NCI-H526 (cell line): ENCODE data around the gene RABGAP1L.
"Not testable (repeated sequence)": the region's sequence is repeated elsewhere in the genome, so short reads cannot be mapped to it uniquely, and the experiment has no call there.

Experiments used
- DNase-seq, 2 experiments: peaks; one replicate each; lab custom pipeline; 2025; lab: John Stamatoyannopoulos, UW

RABGAP1L gene

DNA sequence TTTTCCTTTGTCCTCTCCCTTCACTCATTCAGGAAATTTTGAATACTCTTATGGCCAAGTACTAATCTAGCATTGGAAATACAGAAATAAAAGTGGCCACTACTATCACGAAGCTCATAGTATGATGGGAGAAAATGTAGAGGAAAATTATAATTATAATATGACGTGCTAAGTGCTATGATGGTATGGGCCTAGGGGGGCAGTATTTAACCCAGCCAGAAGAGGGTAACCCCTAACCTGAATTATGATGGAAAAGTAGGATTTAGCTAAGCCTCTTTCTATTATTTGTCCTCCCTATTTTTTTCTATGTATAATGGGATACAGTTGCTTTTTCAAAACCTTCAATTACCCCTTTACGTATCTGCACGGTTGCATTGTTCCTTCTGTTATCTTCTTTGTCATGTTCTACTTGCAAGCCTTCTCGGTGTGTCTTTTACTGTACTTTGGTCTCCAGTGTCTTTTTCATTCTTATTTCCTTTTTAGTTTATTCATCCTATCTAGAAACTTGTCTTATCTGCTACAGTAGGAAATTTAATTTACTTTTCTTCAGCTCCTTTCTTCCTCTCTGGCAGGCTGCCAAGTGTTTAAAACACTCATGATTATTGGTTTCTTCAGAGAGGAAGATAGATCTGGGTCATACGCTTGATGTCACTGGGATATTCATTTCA, 199.6 kb downstream of the RABGAP1L start:
- DNase-seq = no peak

DNA sequence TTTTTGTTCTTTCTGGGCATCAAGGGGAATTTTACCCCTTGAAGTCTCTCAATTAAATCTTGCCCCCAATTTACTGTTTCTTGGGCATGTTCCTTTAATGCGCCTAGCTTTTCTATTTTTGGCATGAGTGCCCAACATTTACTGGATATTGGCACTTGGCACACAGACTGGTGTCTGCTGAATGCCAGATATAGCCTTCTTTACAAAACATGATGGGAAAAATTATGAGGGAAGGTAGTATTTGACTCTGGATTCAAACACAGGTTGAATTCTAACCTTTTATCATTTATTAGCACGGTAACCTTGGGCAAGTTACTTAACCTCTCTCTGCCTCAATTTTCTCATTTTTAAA, 200.1 kb downstream of the RABGAP1L start:
- DNase-seq = no peak

- DNase-seq = no peak
Measured at GRCh38 chr1:174364996-174365736, 205.8 kb downstream of the RABGAP1L start.

DNA sequence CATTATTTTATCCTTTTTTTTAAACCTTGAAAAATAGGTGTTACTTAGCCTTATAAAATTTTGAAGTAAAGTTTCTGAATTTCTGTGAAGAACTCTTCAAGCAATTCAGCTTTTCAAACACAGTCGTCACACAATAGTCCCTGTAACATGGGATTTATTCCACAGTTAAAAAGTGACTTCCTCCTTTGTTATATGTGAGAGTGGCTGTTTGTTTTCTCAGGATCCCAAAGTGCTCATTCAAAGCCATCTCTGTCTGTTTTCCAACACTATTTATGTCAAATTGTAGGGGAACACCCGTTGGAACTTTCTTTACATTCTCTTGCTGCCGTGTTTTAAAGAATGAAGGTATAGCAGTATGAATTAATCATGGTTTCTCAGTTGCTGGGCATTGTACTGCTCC, 207.6 kb downstream of the RABGAP1L start:
- DNase-seq = no peak

DNA sequence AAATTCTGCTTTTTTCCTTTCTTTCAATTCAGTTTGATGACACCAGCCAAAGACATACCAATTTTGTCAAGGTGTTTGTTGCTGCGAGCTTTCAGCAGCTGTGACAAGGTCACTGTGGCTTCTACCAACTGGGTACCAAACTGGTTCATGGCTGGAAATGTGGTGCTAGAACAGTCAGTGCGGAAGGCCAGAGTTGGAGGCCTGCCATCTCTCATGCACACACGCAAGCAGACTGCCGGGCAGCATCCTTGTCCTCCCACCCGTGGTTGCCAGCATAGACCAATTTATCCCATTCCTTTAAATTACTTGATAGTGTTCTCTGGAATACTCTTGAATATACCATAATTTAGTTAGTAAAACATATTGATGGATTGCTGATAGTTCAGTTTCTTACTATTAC, 208.6 kb downstream of the RABGAP1L start:
- no peak for DNase-seq

GRCh38 chr1:174376030-174376429, 216.7 kb downstream of the RABGAP1L start:
- no peak for DNase-seq

- DNase-seq = no peak
Measured at GRCh38 chr1:174391716-174392115, 232.4 kb downstream of the RABGAP1L start.

DNA sequence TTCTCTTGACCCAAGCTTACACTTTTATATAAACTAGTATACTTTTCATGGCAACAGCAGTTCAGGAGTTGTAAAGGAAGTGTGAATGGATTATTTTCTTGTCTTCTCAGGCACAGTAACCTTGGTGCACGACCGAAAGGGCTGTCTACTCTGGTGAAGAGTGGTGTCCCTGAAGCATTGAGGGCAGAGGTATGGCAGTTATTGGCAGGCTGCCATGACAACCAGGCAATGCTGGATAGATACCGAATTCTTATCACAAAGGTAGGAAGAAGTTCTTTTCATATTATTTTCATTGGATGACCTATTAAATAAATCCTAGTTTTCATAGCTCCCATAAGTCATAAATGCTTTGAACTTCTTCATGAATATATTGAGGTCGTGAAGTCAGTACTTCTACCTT, 234.6 kb downstream of the RABGAP1L start:
- no peak for DNase-seq

DNA sequence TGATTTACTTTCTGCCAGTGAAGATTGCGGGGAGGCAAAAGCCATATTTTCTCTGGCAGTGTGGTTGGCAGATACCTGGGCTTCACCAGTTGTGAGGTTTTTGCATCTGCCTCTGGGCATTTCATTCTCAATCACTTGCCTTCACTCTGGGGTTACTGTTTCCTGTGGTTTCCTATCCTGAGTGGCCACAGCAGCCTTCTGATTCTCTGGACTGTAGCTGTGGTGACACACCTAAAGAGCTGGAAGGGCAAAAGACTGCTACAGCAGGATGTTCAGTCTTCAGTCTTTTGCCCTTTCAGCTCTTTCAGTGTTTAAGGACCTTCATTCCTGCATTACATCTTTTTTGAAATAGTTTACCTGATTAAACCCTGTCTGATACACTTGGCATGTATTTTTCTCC, 237.9 kb downstream of the RABGAP1L start:
- DNase-seq = no peak

GRCh38 chr1:174398246-174398645, 238.9 kb downstream of the RABGAP1L start:
- no peak for DNase-seq

DNA sequence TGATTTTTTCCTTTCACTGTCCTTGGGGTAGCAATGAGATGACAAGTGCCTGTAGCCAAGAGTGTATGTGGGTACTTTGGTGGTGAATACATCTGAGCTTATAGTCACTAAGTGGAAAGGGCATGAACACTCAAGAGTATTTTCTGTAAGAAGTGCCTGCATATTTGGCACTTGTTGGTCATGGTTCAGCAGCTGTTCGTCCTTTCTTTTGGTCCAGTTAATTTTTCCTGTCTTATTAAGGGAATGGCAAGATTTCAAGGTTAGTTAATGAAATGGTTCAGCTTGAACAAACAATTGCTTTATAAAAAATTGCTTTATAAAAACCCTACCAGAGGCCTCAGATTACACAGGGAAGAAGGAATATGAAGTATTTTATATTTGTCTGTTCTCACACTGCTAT, 239.9 kb downstream of the RABGAP1L start:
- no peak for DNase-seq

GRCh38 chr1:174401075-174401474, 241.8 kb downstream of the RABGAP1L start:
- no peak for DNase-seq

DNA sequence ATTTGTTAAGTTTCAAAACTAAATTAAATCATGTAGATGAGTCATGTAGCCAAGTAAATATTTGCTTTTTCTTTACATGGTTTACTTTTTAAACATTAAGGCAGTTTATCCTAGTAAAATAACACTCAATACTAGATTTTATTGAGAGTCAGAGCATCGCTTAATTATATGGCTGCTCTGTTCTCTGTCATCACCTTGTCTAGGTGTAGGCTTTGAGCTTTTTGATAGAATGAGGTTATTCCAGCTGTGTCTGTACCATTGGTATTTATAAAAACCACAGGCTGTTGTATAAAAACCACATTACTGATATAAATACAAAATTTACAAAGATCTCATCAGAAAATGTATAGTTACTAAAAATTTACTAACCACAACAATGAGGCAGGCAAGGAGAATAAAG, 245.9 kb downstream of the RABGAP1L start:
- no peak for DNase-seq

DNA sequence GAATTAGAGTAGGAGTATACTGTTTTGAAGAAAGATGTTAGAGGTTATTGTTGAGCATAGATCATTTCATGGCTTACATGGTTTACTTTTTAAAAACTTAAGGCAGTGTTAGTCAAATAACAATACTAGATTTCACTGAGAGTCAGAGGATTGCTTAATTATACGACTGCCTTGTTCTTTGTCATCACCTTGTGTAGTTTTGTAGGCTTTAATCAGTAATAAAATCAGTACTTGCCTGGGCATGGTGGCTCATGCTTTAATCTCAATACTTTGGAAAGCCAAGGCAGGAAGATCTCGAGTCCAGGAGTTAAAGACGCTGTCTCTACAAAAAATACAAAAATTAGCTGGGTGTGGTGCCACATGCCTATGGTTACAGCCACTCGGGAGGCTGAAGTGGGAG, 247.1 kb downstream of the RABGAP1L start:
- DNase-seq = no peak

DNA sequence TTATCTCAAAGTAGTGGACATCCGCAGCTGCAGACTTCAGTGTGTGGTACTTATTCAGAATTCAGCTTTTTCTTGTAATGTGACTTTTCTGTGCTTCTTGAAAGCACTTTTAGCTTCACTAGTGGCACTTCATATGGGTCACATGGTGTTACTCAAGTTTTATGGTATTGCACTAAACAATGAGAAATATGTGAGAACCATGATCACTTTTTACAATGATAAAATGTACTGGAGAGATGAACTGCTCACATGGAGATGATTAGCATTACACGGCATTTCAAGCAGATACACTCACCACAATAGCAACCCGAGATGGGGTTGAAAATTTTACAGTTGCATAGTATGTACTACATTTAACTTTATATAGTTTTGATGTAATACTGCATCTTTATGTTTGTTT, 248.3 kb downstream of the RABGAP1L start:
- no peak for DNase-seq

DNA sequence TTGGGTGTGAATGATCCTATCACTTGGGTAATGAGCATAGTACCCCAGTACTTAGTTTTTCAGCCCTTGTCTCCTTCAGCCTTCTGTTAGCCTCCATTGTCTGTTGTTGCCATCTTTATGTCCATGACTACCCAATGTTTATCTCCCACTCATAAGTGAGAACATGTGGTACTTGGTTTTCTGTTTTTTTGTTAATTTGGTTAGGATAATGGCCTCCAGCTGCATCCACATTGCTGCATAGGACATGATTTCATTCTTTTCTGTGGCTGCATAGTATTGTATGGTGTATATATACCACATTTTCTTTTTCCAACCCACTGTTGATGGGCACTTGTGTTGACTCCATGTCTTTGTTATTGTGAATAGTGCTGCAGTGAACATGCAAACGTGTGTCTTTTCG, 248.8 kb downstream of the RABGAP1L start:
- DNase-seq = no peak

DNA sequence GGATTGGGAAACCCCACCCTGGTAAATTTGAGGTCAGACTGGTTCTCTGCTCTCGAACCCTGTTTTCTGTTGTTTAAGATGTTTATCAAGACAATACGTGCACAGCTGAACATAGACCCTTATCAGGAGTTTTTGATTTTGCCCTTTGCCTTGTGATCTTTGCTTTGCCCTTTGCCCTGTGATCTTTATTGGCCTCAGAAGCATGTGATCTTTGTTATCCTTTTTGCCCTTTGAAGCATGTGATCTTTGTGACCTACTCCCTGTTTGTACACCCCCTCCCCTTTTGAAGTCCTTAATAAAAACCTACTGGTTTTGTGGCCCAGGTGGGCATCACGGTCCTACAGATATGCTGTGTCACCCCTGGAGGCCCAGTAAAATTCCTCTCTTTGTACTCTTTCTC, 250.5 kb downstream of the RABGAP1L start:
- not testable (repeated sequence) for DNase-seq

GRCh38 chr1:174413632-174414031, 254.3 kb downstream of the RABGAP1L start:
- peak in 1 of 2 experiments; percentile 42 for DNase-seq

DNA sequence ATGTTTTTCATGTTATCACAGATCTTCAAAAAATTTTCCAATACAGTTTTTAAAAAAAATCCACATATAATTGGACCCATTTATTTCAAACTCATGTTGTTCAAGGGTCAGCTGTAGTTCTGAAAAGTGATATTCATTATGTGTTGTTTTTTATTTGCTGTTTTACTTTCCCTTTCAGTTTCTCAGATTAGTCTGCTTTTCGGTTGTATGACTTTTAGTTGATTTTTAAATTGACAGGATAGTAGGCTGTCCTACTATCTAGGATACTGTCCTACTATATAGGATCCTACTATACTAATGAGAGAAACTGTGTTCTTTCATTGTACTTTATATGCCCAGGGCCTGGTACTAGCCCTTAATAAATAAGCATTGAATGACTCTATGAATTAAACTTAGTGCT, 254.9 kb downstream of the RABGAP1L start:
- no peak for DNase-seq

GRCh38 chr1:174415506-174415905, 256.2 kb downstream of the RABGAP1L start:
- DNase-seq = no peak

DNA sequence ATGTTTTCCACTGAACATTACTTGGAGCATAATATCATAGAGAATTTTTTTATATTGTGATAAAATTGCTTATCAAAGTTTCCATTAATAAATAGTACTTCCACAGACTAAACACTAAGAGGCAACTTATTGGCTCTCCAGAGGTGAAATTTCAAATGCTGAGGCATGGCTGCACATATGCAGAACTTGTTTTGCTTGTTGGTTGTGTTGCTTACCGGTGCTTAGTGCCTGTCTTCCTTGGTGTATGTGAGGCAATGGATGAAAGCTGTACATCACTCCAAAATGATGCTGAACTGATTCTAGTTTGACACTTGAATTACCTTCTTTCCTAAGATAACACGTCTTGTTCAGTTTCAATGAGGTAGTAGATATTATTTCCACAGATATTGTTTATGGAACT, 258.6 kb downstream of the RABGAP1L start:
- DNase-seq = no peak

DNA sequence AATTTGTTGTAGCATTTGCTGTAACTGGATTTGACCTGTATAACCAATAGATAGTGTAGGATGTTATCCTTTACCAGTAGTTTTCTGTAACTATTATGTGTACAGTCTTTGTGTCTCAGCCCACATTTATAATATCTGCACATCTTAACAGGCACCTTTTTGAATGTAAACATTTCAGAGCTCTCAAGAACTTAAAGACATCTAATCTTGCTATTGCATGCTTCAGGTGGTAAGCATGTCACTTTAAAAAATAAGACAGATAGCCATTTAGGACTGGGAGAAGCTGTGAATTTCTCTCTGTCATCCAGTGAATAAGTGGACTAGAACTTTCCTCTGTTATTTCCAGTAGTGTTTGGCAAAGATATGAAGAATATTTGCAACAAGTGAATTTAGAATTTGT, 265.8 kb downstream of the RABGAP1L start:
- no peak for DNase-seq

GRCh38 chr1:174426153-174426552, 266.8 kb downstream of the RABGAP1L start:
- no peak for DNase-seq

DNA sequence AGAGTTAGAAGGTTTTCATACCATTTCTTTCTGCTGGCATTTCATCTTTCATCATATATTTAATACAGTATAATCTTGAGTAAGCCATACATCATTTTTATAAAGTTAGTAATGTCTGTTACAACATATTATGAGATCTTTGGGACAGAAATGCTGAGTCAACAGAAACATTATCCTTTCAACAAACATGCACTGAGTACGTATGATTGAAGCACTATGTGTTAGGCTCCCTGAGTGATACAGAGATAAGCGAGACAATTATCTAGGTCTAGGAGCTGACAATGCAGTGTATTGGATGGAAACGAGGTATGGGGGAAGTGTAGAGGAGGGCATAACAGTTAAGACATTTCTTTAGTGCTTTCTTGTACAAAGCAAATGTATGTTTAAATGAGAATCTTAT, 268.7 kb downstream of the RABGAP1L start:
- DNase-seq = no peak
